Keratinocyte (primary cell): Measurements from ENCODE around the gene KRTAP20-1. TPM values are rescaled to one million over a fixed set of nuclear protein-coding genes. Genes with fewer than 3 reads are reported as not detected.

ENCODE experiments used
- DNase-seq: peaks from one replicate; pipeline ENCODE4 v3.0.0-alpha.2; 2011; ENCODE audit warnings: low read depth, missing footprints, low spot score
- FAIRE-seq: peaks from 2 replicates; lab custom pipeline; 2011; peaks lifted over from hg19 to GRCh38; lab: Jason Lieb, UNC
- H2AFZ ChIP-seq: 2 replicates; pipeline ENCODE4 v1.6.0; 2012; ENCODE audit warnings: low read length, control low read depth, inconsistent platforms; ENCODE audit not compliant: control insufficient read depth
- H3K27ac ChIP-seq: 2 replicates; pipeline ENCODE4 v1.5.1; 2011; ENCODE audit warnings: low read length; ENCODE audit not compliant: control insufficient read depth, insufficient read depth
- H3K27me3 ChIP-seq: 3 replicates; pipeline ENCODE4 v1.6.0; 2011; ENCODE audit warnings: low read length; ENCODE audit not compliant: control insufficient read depth, insufficient read depth; ENCODE audit errors: extremely low read depth
- H3K36me3 ChIP-seq, 2 experiments: 2 replicates in 1 of 2; 3 replicates in 1 of 2; pipeline ENCODE4 v1.5.1; 2011; ENCODE audit warnings: low read length in 2 of 2, mild to moderate bottlenecking in 1 of 2; ENCODE audit not compliant: control insufficient read depth in 2 of 2, insufficient read depth in 2 of 2; ENCODE audit errors: extremely low read depth in 1 of 2
- H3K4me1 ChIP-seq: 3 replicates; pipeline ENCODE4 v1.5.1; 2011; ENCODE audit warnings: low read length; ENCODE audit not compliant: control insufficient read depth, insufficient read depth; ENCODE audit errors: extremely low read depth
- H3K4me2 ChIP-seq: 3 replicates; pipeline ENCODE4 v1.6.0; 2011; ENCODE audit warnings: low read depth, low read length; ENCODE audit not compliant: control insufficient read depth, insufficient read depth; ENCODE audit errors: extremely low read depth
- H3K4me3 ChIP-seq, 3 experiments: fragments of 200-600 bp in 1 of 3; sonication (generic) in 1 of 3; 2 replicates in 2 of 3; 3 replicates in 1 of 3; pipeline ENCODE4 v1.5.1; 2011 to 2016; ENCODE audit warnings: low read length in 3 of 3, mild to moderate bottlenecking in 3 of 3, control low read depth in 2 of 3, inconsistent platforms in 1 of 3, low read depth in 1 of 3, mixed read lengths in 1 of 3, mixed run types in 1 of 3, moderate library complexity in 1 of 3; ENCODE audit not compliant: control insufficient read depth in 2 of 3, insufficient read depth in 2 of 3; ENCODE audit errors: extremely low read depth in 1 of 3
- H3K79me2 ChIP-seq: 2 replicates; pipeline ENCODE4 v1.6.0; 2012; ENCODE audit warnings: low read length; ENCODE audit not compliant: control insufficient read depth, insufficient read depth
- H3K9ac ChIP-seq: 3 replicates; pipeline ENCODE4 v1.6.0; 2011; ENCODE audit warnings: low read length; ENCODE audit not compliant: control insufficient read depth, insufficient read depth; ENCODE audit errors: extremely low read depth
- H3K9me1 ChIP-seq: 3 replicates; pipeline ENCODE4 v1.6.0; 2011; ENCODE audit warnings: low read length; ENCODE audit not compliant: control insufficient read depth, insufficient read depth; ENCODE audit errors: extremely low read depth
- H3K9me3 ChIP-seq: 2 replicates; pipeline ENCODE4 v1.5.1; 2012; ENCODE audit warnings: low read depth, low read length; ENCODE audit not compliant: control insufficient read depth
- H4K20me1 ChIP-seq: 3 replicates; pipeline ENCODE4 v1.6.0; 2011; ENCODE audit warnings: low read length; ENCODE audit not compliant: control insufficient read depth, insufficient read depth; ENCODE audit errors: extremely low read depth
- CTCF ChIP-seq, 3 experiments: IDR thresholded peaks in 1 of 3; conservative IDR thresholded peaks in 1 of 3; optimal IDR thresholded peaks in 1 of 3; 2 replicates in 2 of 3; 3 replicates in 1 of 3; pipeline versions ENCODE3 to v1.5.1; 2011; ENCODE audit warnings: low read length in 3 of 3, mild to moderate bottlenecking in 3 of 3, moderate library complexity in 2 of 3, control low read depth in 1 of 3, inconsistent platforms in 1 of 3; ENCODE audit not compliant: insufficient read depth in 2 of 3; ENCODE audit errors: extremely low read depth in 1 of 3
- EZH2 ChIP-seq: IDR thresholded peaks from one replicate; pipeline ENCODE4 v1.6.1; 2012; ENCODE audit warnings: inconsistent platforms, mild to moderate bottlenecking, low read length, moderate library complexity
- dilution Hi-C: fragments of 300-500 bp; cut with MboI; formaldehyde crosslinking; loops from one replicate; pipeline ENCODE4 v1.7.0; 2020; ENCODE audit warnings: low sequenced_read_pairs; ENCODE audit not compliant: extremely low pct_ligation_motif_present
- polyA plus RNA-seq, 5 experiments: library from polyadenylated mRNA; depleted of rRNA in 3 of 5; stranded (reverse) in 3 of 5; stranded (forward) in 1 of 5; unstranded in 1 of 5; fragments of >200 nt; gene quantifications; 1 replicate in 1 of 5; 2 replicates in 3 of 5; 3 replicates in 1 of 5; pipeline versions ENCODE4 v1.2.1 to v1.2.3, GENCODE V29; 2011 to 2012; ENCODE audit warnings: missing spikeins in 2 of 5, low read depth in 1 of 5, low replicate concordance in 1 of 5

The KRTAP20-1 gene
- polyA plus RNA-seq, 1 donor (not counting 4 experiments of a cell fraction or from before 2014, with no cell fraction given) = not detected

- no peak overlapping the region for H3K4me3 ChIP-seq
- FAIRE-seq = no peak
- no peak overlapping the region for H2AFZ ChIP-seq
- no peak overlapping the region for H3K9ac ChIP-seq
- no peaks in the 10 kb centered on the region for H3K9me1 ChIP-seq
- H3K27me3 ChIP-seq = no peaks in the 10 kb centered on the region
- no peak overlapping the region for H3K4me2 ChIP-seq
- H4K20me1 ChIP-seq = no peaks in the 10 kb centered on the region
- no peak overlapping the region for H3K27ac ChIP-seq
- no peaks in the 10 kb centered on the region for H3K9me3 ChIP-seq
- no peaks in the 10 kb centered on the region for H3K79me2 ChIP-seq
- DNase-seq = no peak
- no peaks in the 10 kb centered on the region for H3K4me1 ChIP-seq
- no peak for TF ChIP-seq CTCF (optimal IDR thresholded peaks at IDR 0.05 in 1 of 3, IDR thresholded peaks at IDR 0.05 in 1 of 3, conservative IDR thresholded peaks at IDR 0.05 in 1 of 3; ENCODE audit: extremely low read depth in 1 of 3, insufficient read depth in 2 of 3, low read length in 3 of 3)
- TF ChIP-seq EZH2 = no peak
- dilution Hi-C loops = no loop called here
- no peaks in the 10 kb centered on the region for H3K36me3 ChIP-seq
Measured at GRCh38 chr21:30628109-30628508, 11.9 kb downstream of the KRTAP20-1 start.

- dilution Hi-C loops = no loop called here
- no peaks in the 10 kb centered on the region for H3K9me3 ChIP-seq
Measured at GRCh38 chr21:30629200-30629599, 13.0 kb downstream of the KRTAP20-1 start.

More at GRCh38 chr21:30629200-30629599, 13.0 kb downstream of the KRTAP20-1 start:
- DNase-seq (no peak), FAIRE-seq (no peak)
- Histone ChIP-seq H3K4me3 (no peak overlapping the region), H3K27me3 (no peaks in the 10 kb centered on the region), H4K20me1 (no peaks in the 10 kb centered on the region), H3K4me1 (no peaks in the 10 kb centered on the region), H3K27ac (no peak overlapping the region), H3K4me2 (no peak overlapping the region), H3K79me2 (no peaks in the 10 kb centered on the region), H2AFZ (no peak overlapping the region), H3K9ac (no peak overlapping the region), H3K9me1 (no peaks in the 10 kb centered on the region), H3K36me3 (no peaks in the 10 kb centered on the region)
- TF ChIP-seq EZH2 (no peak), CTCF (optimal IDR thresholded peaks at IDR 0.05 in 1 of 3, IDR thresholded peaks at IDR 0.05 in 1 of 3, conservative IDR thresholded peaks at IDR 0.05 in 1 of 3; ENCODE audit: extremely low read depth in 1 of 3, insufficient read depth in 2 of 3, low read length in 3 of 3) (no peak)
